HepG2 (cell line): ENCODE results near the gene CCDC57. TPM values are rescaled to one million over a fixed set of nuclear protein-coding genes. Genes with fewer than 3 reads are reported as not detected.

Experiments used
- CHD4 ChIP-seq: fragments of 200-600 bp; sonication (generic); IDR thresholded peaks from 2 replicates; pipeline ENCODE4 v1.7.0; 2017; ENCODE audit warnings: mild to moderate bottlenecking, low read length, borderline replicate concordance
- HOXA3 ChIP-seq: sonication (generic); formaldehyde crosslinking; IDR thresholded peaks from 2 replicates; pipeline ENCODE4 v1.5.0; 2020; ENCODE audit warnings: missing genetic modification reagents
- KDM5B ChIP-seq: sonication (generic); formaldehyde crosslinking; IDR thresholded peaks from 2 replicates; pipeline ENCODE4 v1.4.0; 2020; ENCODE audit warnings: missing genetic modification reagents, mild to moderate bottlenecking, borderline replicate concordance
- KLF6 ChIP-seq: IDR thresholded peaks from 2 replicates; pipeline ENCODE4 v1.8.0; 2016; ENCODE audit warnings: missing biosample characterization, missing genetic modification reagents
- RBM22 ChIP-seq: fragments of 200-400 bp; formaldehyde crosslinking; optimal IDR thresholded peaks from 2 replicates; pipeline ENCODE3; 2017; ENCODE audit warnings: mild to moderate bottlenecking, low read length, moderate library complexity
- TOE1 ChIP-seq: sonication (generic); formaldehyde crosslinking; IDR thresholded peaks from 2 replicates; pipeline ENCODE4 v1.4.0; 2020; ENCODE audit warnings: mild to moderate bottlenecking, missing genetic modification reagents
- U2AF2 ChIP-seq: fragments of 200-400 bp; formaldehyde crosslinking; IDR thresholded peaks from 2 replicates; pipeline ENCODE4 v1.6.1; 2017; ENCODE audit warnings: low read depth, mild to moderate bottlenecking, low read length
- ZFY ChIP-seq: sonication (generic); formaldehyde crosslinking; IDR thresholded peaks from 2 replicates; pipeline ENCODE4 v1.4.0; 2020; ENCODE audit warnings: missing genetic modification reagents
- ZNF274 ChIP-seq: sonication (generic); formaldehyde crosslinking; IDR thresholded peaks from 2 replicates; pipeline ENCODE4 v1.5.1; 2020; ENCODE audit warnings: mild to moderate bottlenecking, missing genetic modification reagents
- ZNF335 ChIP-seq: sonication (generic); formaldehyde crosslinking; IDR thresholded peaks from 2 replicates; pipeline ENCODE4 v1.4.0; 2020; ENCODE audit warnings: missing genetic modification reagents
- ZNF790 ChIP-seq: sonication (generic); formaldehyde crosslinking; IDR thresholded peaks from 2 replicates; pipeline ENCODE4 v1.8.0; 2022; ENCODE audit warnings: missing genetic modification reagents, mild to moderate bottlenecking, borderline replicate concordance
- polyA plus RNA-seq, 8 experiments: library from polyadenylated mRNA; depleted of rRNA in 3 of 8; stranded (reverse) in 7 of 8; unstranded in 1 of 8; fragments of >200 nt; fragmentation: Illumina TruSeq in 4 of 8; extraction: Trizol in 4 of 8; gene quantifications; 2 replicates each; pipeline versions ENCODE4 v1.2.1 to v1.2.3, GENCODE V29; 2011 to 2016; ENCODE audit warnings: low read depth in 4 of 8, missing spikeins in 1 of 8, mixed read lengths in 1 of 8; ENCODE audit not compliant: insufficient read depth in 1 of 8
- total RNA-seq, 5 experiments: library from RNA; depleted of rRNA; stranded (reverse); fragments of >200 nt; fragmentation: Illumina TruSeq; extraction: Trizol; gene quantifications; 2 replicates each; pipeline ENCODE4 v1.2.3, GENCODE V29; 2016; ENCODE audit warnings: low read depth in 1 of 5
- TF ChIP-seq, protein P1 (sequence below): sonication (generic); formaldehyde crosslinking; IDR thresholded peaks from 2 replicates; pipeline ENCODE4 v1.4.0; 2020; ENCODE audit warnings: missing genetic modification reagents, borderline replicate concordance
- TF ChIP-seq, protein P2 (sequence below): sonication (generic); formaldehyde crosslinking; IDR thresholded peaks from 2 replicates; pipeline ENCODE4 v1.5.0; 2020; ENCODE audit warnings: missing genetic modification reagents, mild to moderate bottlenecking, borderline replicate concordance
- TF ChIP-seq, protein P3 (sequence below), 2 experiments: sonication (generic) in 1 of 2; formaldehyde crosslinking in 1 of 2; IDR thresholded peaks; 2 replicates each; pipeline versions ENCODE4 v1.4.0 to v1.6.1; 2018 to 2020; ENCODE audit warnings: missing genetic modification reagents in 2 of 2, borderline replicate concordance in 1 of 2, low read depth in 1 of 2, mild to moderate bottlenecking in 1 of 2, missing biosample characterization in 1 of 2
- TF ChIP-seq, protein P4 (sequence below): sonication (generic); formaldehyde crosslinking; IDR thresholded peaks from 2 replicates; pipeline ENCODE4 v1.5.1; 2020; ENCODE audit warnings: mild to moderate bottlenecking, missing genetic modification reagents, moderate library complexity
- TF ChIP-seq, protein P5 (sequence below): IDR thresholded peaks from 2 replicates; pipeline ENCODE4 v1.6.1; 2016; ENCODE audit warnings: missing biosample characterization, missing genetic modification reagents, low read depth

Gene CCDC57
- total and polyA plus RNA-seq, 2 of the 13 experiments (the other 11 are each of a cell fraction or from before 2014, with no cell fraction given): 59.3 to 59.9 TPM

DNA sequence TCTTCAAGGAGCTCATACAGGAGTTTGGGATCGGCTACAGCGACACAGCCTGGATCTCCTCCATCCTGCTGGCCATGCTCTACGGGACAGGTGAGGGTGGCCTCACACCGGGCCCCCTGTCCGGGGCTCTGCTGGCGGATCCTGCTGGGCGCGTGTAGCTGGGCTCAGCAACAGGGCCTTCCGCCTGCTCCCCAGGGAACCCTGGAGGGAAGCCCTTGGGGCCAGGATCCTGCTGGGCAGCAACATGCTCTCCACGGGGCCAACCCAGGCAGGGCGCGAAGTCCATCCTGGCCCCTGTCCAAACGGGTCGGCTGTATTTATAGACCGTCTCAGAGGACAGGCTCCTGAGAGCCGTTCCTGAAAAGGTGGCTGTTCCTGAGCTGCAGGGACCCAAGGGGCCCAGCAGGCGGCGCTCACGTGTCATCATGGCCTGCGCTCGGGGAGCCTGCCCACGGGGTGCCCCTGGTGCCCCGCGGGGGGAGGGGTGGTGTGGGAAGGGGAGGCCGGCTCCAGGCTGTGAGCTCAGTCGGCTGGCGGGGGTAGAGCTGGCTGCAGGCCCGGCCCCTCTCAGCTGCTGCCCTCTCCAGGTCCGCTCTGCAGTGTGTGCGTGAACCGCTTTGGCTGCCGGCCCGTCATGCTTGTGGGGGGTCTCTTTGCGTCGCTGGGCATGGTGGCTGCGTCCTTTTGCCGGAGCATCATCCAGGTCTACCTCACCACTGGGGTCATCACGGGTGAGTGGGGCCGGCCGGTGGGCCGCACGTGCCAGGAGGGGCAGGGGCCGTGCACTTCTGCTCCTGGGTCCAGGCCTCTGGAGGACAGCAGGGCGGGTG, 23.7 kb upstream of the CCDC57 start (continued):
- TF ChIP-seq, protein P1, sequence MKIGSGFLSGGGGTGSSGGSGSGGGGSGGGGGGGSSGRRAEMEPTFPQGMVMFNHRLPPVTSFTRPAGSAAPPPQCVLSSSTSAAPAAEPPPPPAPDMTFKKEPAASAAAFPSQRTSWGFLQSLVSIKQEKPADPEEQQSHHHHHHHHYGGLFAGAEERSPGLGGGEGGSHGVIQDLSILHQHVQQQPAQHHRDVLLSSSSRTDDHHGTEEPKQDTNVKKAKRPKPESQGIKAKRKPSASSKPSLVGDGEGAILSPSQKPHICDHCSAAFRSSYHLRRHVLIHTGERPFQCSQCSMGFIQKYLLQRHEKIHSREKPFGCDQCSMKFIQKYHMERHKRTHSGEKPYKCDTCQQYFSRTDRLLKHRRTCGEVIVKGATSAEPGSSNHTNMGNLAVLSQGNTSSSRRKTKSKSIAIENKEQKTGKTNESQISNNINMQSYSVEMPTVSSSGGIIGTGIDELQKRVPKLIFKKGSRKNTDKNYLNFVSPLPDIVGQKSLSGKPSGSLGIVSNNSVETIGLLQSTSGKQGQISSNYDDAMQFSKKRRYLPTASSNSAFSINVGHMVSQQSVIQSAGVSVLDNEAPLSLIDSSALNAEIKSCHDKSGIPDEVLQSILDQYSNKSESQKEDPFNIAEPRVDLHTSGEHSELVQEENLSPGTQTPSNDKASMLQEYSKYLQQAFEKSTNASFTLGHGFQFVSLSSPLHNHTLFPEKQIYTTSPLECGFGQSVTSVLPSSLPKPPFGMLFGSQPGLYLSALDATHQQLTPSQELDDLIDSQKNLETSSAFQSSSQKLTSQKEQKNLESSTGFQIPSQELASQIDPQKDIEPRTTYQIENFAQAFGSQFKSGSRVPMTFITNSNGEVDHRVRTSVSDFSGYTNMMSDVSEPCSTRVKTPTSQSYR (CRISPR knock-in tag): peak; percentile 88
- TF ChIP-seq RBM22: peak; percentile 13
- TF ChIP-seq, protein P2, sequence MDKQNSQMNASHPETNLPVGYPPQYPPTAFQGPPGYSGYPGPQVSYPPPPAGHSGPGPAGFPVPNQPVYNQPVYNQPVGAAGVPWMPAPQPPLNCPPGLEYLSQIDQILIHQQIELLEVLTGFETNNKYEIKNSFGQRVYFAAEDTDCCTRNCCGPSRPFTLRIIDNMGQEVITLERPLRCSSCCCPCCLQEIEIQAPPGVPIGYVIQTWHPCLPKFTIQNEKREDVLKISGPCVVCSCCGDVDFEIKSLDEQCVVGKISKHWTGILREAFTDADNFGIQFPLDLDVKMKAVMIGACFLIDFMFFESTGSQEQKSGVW (CRISPR knock-in tag): peak; percentile 78; the same call in 1 of the 2 replicates
- peak; percentile 91 for TF ChIP-seq ZFY (CRISPR knock-in tag)
- peak; percentile 49; the same call in 1 of the 2 replicates for TF ChIP-seq ZNF274 (CRISPR knock-in tag)
- TF ChIP-seq, protein P3, sequence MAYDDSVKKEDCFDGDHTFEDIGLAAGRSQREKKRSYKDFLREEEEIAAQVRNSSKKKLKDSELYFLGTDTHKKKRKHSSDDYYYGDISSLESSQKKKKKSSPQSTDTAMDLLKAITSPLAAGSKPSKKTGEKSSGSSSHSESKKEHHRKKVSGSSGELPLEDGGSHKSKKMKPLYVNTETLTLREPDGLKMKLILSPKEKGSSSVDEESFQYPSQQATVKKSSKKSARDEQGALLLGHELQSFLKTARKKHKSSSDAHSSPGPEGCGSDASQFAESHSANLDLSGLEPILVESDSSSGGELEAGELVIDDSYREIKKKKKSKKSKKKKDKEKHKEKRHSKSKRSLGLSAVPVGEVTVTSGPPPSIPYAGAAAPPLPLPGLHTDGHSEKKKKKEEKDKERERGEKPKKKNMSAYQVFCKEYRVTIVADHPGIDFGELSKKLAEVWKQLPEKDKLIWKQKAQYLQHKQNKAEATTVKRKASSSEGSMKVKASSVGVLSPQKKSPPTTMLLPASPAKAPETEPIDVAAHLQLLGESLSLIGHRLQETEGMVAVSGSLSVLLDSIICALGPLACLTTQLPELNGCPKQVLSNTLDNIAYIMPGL (CRISPR knock-in tag; IDR thresholded peaks at IDR 0.05; ENCODE audit: borderline replicate concordance in 1 of 2, low read depth in 1 of 2): peak; percentile 79 to 91
- peak; percentile 74; the same call in 1 of the 2 replicates for TF ChIP-seq CHD4
- peak; percentile 98 for TF ChIP-seq KLF6 (CRISPR knock-in tag)
- peak; percentile 85; the same call in 1 of the 2 replicates for TF ChIP-seq TOE1 (CRISPR knock-in tag)
- peak; percentile 78; the same call in 1 of the 2 replicates for TF ChIP-seq ZNF335 (CRISPR knock-in tag)
- peak; percentile 84; the same call in 1 of the 2 replicates for TF ChIP-seq ZNF790
- TF ChIP-seq, protein P4, sequence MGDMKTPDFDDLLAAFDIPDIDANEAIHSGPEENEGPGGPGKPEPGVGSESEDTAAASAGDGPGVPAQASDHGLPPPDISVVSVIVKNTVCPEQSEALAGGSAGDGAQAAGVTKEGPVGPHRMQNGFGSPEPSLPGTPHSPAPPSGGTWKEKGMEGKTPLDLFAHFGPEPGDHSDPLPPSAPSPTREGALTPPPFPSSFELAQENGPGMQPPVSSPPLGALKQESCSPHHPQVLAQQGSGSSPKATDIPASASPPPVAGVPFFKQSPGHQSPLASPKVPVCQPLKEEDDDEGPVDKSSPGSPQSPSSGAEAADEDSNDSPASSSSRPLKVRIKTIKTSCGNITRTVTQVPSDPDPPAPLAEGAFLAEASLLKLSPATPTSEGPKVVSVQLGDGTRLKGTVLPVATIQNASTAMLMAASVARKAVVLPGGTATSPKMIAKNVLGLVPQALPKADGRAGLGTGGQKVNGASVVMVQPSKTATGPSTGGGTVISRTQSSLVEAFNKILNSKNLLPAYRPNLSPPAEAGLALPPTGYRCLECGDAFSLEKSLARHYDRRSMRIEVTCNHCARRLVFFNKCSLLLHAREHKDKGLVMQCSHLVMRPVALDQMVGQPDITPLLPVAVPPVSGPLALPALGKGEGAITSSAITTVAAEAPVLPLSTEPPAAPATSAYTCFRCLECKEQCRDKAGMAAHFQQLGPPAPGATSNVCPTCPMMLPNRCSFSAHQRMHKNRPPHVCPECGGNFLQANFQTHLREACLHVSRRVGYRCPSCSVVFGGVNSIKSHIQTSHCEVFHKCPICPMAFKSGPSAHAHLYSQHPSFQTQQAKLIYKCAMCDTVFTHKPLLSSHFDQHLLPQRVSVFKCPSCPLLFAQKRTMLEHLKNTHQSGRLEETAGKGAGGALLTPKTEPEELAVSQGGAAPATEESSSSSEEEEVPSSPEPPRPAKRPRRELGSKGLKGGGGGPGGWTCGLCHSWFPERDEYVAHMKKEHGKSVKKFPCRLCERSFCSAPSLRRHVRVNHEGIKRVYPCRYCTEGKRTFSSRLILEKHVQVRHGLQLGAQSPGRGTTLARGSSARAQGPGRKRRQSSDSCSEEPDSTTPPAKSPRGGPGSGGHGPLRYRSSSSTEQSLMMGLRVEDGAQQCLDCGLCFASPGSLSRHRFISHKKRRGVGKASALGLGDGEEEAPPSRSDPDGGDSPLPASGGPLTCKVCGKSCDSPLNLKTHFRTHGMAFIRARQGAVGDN (CRISPR knock-in tag): peak; percentile 99
- 0 out of 2 replicates have a peak, but pooled peaks have one; percentile 52 for TF ChIP-seq U2AF2
- peak; percentile 95; the same call in 1 of the 2 replicates for TF ChIP-seq KDM5B (CRISPR knock-in tag)
- TF ChIP-seq HOXA3: peak; percentile 93
- TF ChIP-seq, protein P5, sequence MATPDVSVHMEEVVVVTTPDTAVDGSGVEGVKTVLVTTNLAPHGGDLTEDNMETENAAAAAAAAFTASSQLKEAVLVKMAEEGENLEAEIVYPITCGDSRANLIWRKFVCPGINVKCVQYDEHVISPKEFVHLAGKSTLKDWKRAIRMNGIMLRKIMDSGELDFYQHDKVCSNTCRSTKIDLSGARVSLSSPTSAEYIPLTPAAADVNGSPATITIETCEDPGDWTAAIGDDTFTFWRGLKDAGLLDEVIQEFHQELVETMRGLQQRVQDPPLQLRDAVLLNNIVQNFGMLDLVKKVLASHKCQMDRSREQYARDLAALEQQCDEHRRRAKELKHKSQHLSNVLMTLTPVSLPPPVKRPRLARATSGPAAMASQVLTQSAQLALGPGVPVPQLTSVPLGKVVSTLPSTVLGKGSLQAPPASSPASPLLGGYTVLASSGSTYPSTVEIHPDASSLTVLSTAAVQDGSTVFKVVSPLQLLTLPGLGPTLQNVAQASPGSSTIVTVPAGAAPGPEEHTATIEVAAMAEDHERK (CRISPR knock-in tag): no peak
